HepG2 (cell line): ENCODE data around the gene SKA2. TPM values are rescaled to one million over a fixed set of nuclear protein-coding genes. Genes with fewer than 3 reads are reported as not detected.

ENCODE experiments used
- GABPB1 ChIP-seq: IDR thresholded peaks from 2 replicates; pipeline ENCODE4 v1.6.1; 2016; ENCODE audit warnings: mild to moderate bottlenecking, missing genetic modification reagents, moderate library complexity, missing compliant biosample characterization
- MED8 ChIP-seq: sonication (generic); formaldehyde crosslinking; IDR thresholded peaks from 2 replicates; pipeline ENCODE4 v1.8.1; 2023; ENCODE audit warnings: mild to moderate bottlenecking, missing genetic modification reagents; ENCODE audit not compliant: insufficient replicate concordance
- NCOA2 ChIP-seq: sonication (generic); formaldehyde crosslinking; IDR thresholded peaks from 2 replicates; pipeline ENCODE4 v1.8.0; 2022; ENCODE audit warnings: inconsistent platforms
- NFYB ChIP-seq: sonication (generic); formaldehyde crosslinking; IDR thresholded peaks from 2 replicates; pipeline ENCODE4 v1.4.0; 2020; ENCODE audit warnings: missing genetic modification reagents
- PHF8 ChIP-seq: sonication (generic); formaldehyde crosslinking; IDR thresholded peaks from 2 replicates; pipeline ENCODE4 v1.5.0; 2020; ENCODE audit warnings: missing genetic modification reagents
- REST ChIP-seq, 2 experiments: IDR thresholded peaks; 2 replicates each; pipeline ENCODE4 v1.6.1; 2011 to 2012; ENCODE audit warnings: low read length in 2 of 2, borderline replicate concordance in 1 of 2, low read depth in 1 of 2, mild to moderate bottlenecking in 1 of 2, moderate library complexity in 1 of 2
- SSRP1 ChIP-seq: IDR thresholded peaks from 2 replicates; pipeline ENCODE4 v1.6.1; 2016; ENCODE audit warnings: control low read depth
- STAG1 ChIP-seq: sonication (generic); formaldehyde crosslinking; IDR thresholded peaks from 2 replicates; pipeline ENCODE4 v1.4.0; 2020; ENCODE audit warnings: missing genetic modification reagents
- THAP11 ChIP-seq: IDR thresholded peaks from 2 replicates; pipeline ENCODE4 v1.6.1; 2016; ENCODE audit warnings: missing biosample characterization, missing genetic modification reagents
- ZBTB20 ChIP-seq: sonication (generic); formaldehyde crosslinking; IDR thresholded peaks from 2 replicates; pipeline ENCODE4 v1.8.1; 2023; ENCODE audit warnings: missing genetic modification reagents, low read depth, mild to moderate bottlenecking, borderline replicate concordance
- ZBTB3 ChIP-seq: sonication (generic); formaldehyde crosslinking; IDR thresholded peaks from 2 replicates; pipeline ENCODE4 v1.4.0; 2020; ENCODE audit warnings: low read depth, mild to moderate bottlenecking, moderate library complexity, missing genetic modification reagents, borderline replicate concordance
- ZBTB33 ChIP-seq: sonication (generic); formaldehyde crosslinking; IDR thresholded peaks from 2 replicates; pipeline ENCODE4 v1.4.0; 2020; ENCODE audit warnings: missing genetic modification reagents
- ZKSCAN1 ChIP-seq: fragments of 150-350 bp; IDR thresholded peaks from 2 replicates; pipeline ENCODE4 v1.6.1; 2014; ENCODE audit warnings: low read length
- ZMYM3 ChIP-seq: sonication (generic); formaldehyde crosslinking; IDR thresholded peaks from 2 replicates; pipeline ENCODE4 v1.5.1; 2020; ENCODE audit warnings: mild to moderate bottlenecking, missing genetic modification reagents
- ZNF326 ChIP-seq: sonication (generic); formaldehyde crosslinking; IDR thresholded peaks from 2 replicates; pipeline ENCODE4 v1.4.0; 2020; ENCODE audit warnings: missing genetic modification reagents, borderline replicate concordance
- ZSCAN21 ChIP-seq: sonication (generic); formaldehyde crosslinking; IDR thresholded peaks from 2 replicates; pipeline ENCODE4 v1.8.0; 2022; ENCODE audit warnings: mild to moderate bottlenecking, missing genetic modification reagents, moderate library complexity, borderline replicate concordance
- ZZZ3 ChIP-seq: sonication (generic); formaldehyde crosslinking; IDR thresholded peaks from 2 replicates; pipeline ENCODE4 v1.4.0; 2020; ENCODE audit warnings: missing genetic modification reagents, mild to moderate bottlenecking, borderline replicate concordance
- polyA plus RNA-seq, 8 experiments: library from polyadenylated mRNA; depleted of rRNA in 3 of 8; stranded (reverse) in 7 of 8; unstranded in 1 of 8; fragments of >200 nt; fragmentation: Illumina TruSeq in 4 of 8; extraction: Trizol in 4 of 8; gene quantifications; 2 replicates each; pipeline versions ENCODE4 v1.2.1 to v1.2.3, GENCODE V29; 2011 to 2016; ENCODE audit warnings: low read depth in 4 of 8, missing spikeins in 1 of 8, mixed read lengths in 1 of 8; ENCODE audit not compliant: insufficient read depth in 1 of 8
- total RNA-seq, 5 experiments: library from RNA; depleted of rRNA; stranded (reverse); fragments of >200 nt; fragmentation: Illumina TruSeq; extraction: Trizol; gene quantifications; 2 replicates each; pipeline ENCODE4 v1.2.3, GENCODE V29; 2016; ENCODE audit warnings: low read depth in 1 of 5
- TF ChIP-seq, protein P1 (sequence below): sonication (generic); formaldehyde crosslinking; IDR thresholded peaks from 2 replicates; pipeline ENCODE4 v1.4.0; 2020; ENCODE audit warnings: missing genetic modification reagents
- TF ChIP-seq, protein P2 (sequence below): sonication (generic); formaldehyde crosslinking; IDR thresholded peaks from 2 replicates; pipeline ENCODE4 v1.8.1; 2023; ENCODE audit warnings: mild to moderate bottlenecking, inconsistent platforms, moderate library complexity, missing genetic modification reagents, borderline replicate concordance

The SKA2 gene
- total and polyA plus RNA-seq, 2 of the 13 experiments (the other 11 are each of a cell fraction or from before 2014, with no cell fraction given): 18.6 to 91.8 TPM

GRCh38 chr17:59154721-59155438 lies at the start of gene SKA2 (continued):
- TF ChIP-seq NFYB (CRISPR knock-in tag) (peak; percentile 94), ZKSCAN1 (0 out of 2 replicates have a peak, but pooled peaks have one; percentile 10), STAG1 (no peak), ZBTB33 (peak; percentile 4; the same call in 1 of the 2 replicates), ZNF326 (no peak), ZBTB3 (CRISPR knock-in tag) (peak; percentile 51), MED8 (CRISPR knock-in tag) (peak; percentile 21), THAP11 (CRISPR knock-in tag) (peak; percentile 90), ZZZ3 (peak; percentile 76; the same call in 1 of the 2 replicates), REST (IDR thresholded peaks at IDR 0.05; ENCODE audit: borderline replicate concordance in 1 of 2, low read depth in 1 of 2, low read length in 2 of 2) (0 out of 4 replicates have a peak, but pooled peaks of 1 of the 2 experiments have one; percentile 13), SSRP1 (CRISPR knock-in tag) (no peak), NCOA2 (CRISPR knock-in tag) (peak; percentile 40; the same call in 1 of the 2 replicates), ZSCAN21 (CRISPR knock-in tag) (no peak), ZBTB20 (CRISPR knock-in tag) (peak; percentile 51; the same call in 1 of the 2 replicates), ZMYM3 (CRISPR knock-in tag) (no peak), GABPB1 (peak; percentile 83), PHF8 (CRISPR knock-in tag) (peak; percentile 77)
- TF ChIP-seq, protein P1, sequence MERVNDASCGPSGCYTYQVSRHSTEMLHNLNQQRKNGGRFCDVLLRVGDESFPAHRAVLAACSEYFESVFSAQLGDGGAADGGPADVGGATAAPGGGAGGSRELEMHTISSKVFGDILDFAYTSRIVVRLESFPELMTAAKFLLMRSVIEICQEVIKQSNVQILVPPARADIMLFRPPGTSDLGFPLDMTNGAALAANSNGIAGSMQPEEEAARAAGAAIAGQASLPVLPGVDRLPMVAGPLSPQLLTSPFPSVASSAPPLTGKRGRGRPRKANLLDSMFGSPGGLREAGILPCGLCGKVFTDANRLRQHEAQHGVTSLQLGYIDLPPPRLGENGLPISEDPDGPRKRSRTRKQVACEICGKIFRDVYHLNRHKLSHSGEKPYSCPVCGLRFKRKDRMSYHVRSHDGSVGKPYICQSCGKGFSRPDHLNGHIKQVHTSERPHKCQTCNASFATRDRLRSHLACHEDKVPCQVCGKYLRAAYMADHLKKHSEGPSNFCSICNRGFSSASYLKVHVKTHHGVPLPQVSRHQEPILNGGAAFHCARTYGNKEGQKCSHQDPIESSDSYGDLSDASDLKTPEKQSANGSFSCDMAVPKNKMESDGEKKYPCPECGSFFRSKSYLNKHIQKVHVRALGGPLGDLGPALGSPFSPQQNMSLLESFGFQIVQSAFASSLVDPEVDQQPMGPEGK (CRISPR knock-in tag): peak; percentile 68
- TF ChIP-seq, protein P2, sequence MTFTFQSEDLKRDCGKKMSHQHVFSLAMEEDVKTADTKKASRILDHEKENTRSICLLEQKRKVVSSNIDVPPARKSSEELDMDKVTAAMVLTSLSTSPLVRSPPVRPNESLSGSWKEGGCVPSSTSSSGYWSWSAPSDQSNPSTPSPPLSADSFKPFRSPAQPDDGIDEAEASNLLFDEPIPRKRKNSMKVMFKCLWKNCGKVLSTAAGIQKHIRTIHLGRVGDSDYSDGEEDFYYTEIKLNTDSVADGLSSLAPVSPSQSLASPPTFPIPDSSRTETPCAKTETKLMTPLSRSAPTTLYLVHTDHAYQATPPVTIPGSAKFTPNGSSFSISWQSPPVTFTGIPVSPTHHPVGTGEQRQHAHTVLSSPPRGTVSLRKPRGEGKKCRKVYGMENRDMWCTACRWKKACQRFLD (CRISPR knock-in tag): 0 out of 2 replicates have a peak, but pooled peaks have one; percentile 93
